ENCODE measurements around the gene PDIA5.

DNA sequence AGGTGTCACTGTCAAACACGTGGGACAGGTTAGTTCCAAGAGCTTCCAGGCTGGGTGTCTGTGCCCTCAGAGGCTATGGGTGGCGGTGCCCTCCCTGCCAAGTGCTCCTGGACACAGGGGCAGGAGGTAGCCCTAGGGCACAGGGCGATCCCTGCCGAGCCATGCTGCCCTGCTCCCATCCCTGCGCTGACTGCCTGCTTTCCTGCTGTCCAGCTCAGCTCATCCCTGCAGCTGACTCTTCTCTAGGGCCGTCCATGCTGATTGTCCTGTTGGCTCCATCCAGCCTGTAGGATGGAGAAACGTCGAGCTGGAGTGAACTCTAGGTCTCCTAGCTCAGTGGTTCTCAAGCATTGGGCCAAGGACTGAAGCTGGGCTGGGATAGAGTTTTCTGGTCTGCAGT is 3.7 kb downstream of the PDIA5 start:
- TF ChIP-seq, protein P1, sequence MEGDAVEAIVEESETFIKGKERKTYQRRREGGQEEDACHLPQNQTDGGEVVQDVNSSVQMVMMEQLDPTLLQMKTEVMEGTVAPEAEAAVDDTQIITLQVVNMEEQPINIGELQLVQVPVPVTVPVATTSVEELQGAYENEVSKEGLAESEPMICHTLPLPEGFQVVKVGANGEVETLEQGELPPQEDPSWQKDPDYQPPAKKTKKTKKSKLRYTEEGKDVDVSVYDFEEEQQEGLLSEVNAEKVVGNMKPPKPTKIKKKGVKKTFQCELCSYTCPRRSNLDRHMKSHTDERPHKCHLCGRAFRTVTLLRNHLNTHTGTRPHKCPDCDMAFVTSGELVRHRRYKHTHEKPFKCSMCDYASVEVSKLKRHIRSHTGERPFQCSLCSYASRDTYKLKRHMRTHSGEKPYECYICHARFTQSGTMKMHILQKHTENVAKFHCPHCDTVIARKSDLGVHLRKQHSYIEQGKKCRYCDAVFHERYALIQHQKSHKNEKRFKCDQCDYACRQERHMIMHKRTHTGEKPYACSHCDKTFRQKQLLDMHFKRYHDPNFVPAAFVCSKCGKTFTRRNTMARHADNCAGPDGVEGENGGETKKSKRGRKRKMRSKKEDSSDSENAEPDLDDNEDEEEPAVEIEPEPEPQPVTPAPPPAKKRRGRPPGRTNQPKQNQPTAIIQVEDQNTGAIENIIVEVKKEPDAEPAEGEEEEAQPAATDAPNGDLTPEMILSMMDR (conservative IDR thresholded peaks at IDR 0.05; ENCODE audit: low read depth, low read length), result no peak
- TF ChIP-seq POLR2A (IDR thresholded peaks at IDR 0.05; ENCODE audit: low read depth, low read length) (no peak), MXI1 (IDR thresholded peaks at IDR 0.05; ENCODE audit: borderline replicate concordance, low read depth, low read length) (no peak), MAZ (IDR thresholded peaks at IDR 0.05; ENCODE audit: borderline replicate concordance, low read depth, low read length) (no peak), RFX5 (IDR thresholded peaks at IDR 0.05; ENCODE audit: low read depth, low read length) (no peak)
- TF ChIP-seq, protein P2, sequence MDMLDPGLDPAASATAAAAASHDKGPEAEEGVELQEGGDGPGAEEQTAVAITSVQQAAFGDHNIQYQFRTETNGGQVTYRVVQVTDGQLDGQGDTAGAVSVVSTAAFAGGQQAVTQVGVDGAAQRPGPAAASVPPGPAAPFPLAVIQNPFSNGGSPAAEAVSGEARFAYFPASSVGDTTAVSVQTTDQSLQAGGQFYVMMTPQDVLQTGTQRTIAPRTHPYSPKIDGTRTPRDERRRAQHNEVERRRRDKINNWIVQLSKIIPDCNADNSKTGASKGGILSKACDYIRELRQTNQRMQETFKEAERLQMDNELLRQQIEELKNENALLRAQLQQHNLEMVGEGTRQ (IDR thresholded peaks at IDR 0.05; ENCODE audit: low read depth, low read length), result no peak
